Adipose tissue (tissue), 3 donors: ENCODE results near the gene CD2AP. TPM values are rescaled to one million over a fixed set of nuclear protein-coding genes. Genes with fewer than 3 reads are reported as not detected.
"Not testable (repeated sequence)": the region's sequence is repeated elsewhere in the genome, so short reads cannot be mapped to it uniquely, and the experiment has no call there.

Experiments used
- H3K27ac ChIP-seq: one replicate; pipeline ENCODE4 v1.5.1; 2013; ENCODE audit warnings: low read depth, low read length
- WGBS, 3 donors: extraction: QIAGEN DNeasy Blood & Tissue Kit; methylation state at CpG; one replicate each; pipeline ENCODE4 v1.1.7; 2013; 5-methylcytosine and 5-hydroxymethylcytosine counted together
- polyA plus RNA-seq, 3 donors: library from polyadenylated mRNA; stranded (reverse); fragments of 200-250 nt; gene quantifications; one replicate each; pipeline ENCODE4 v1.2.3, GENCODE V29; 2013
- donor health status: healthy with polysubstance abuse.
- donor health status: Bipolar disorder and iron deficiency.
- donor health status: healthy.

CD2AP gene
- polyA plus RNA-seq, 3 donors: 8.1 to 11.9 (median 10.0) TPM

- 53 to 68% (median 55%) methylated on average over 2 of the region's 2 CpGs for WGBS, 3 donors
- H3K27ac ChIP-seq: no peak overlapping the region
Observed at GRCh38 chr6:47535316-47536225, 58.0 kb downstream of the CD2AP start.

- H3K27ac ChIP-seq: no peak overlapping the region
- WGBS, 3 donors: 56 to 91% (median 88%) methylated on average over 4 of the region's 4 CpGs
Observed at GRCh38 chr6:47536816-47537401, 59.3 kb downstream of the CD2AP start.

GRCh38 chr6:47545223-47545622 lies 67.6 kb downstream of the CD2AP start:
- no peak overlapping the region for H3K27ac ChIP-seq
- 95 to 99% (median 96%) methylated on average over 6 of the region's 6 CpGs for WGBS, 3 donors

- no peak overlapping the region for H3K27ac ChIP-seq
- 95 to 97% (median 96%) methylated on average over 4 of the region's 4 CpGs for WGBS, 3 donors
Observed at GRCh38 chr6:47551670-47552069, 74.1 kb downstream of the CD2AP start.

GRCh38 chr6:47552319-47552718 lies 74.7 kb downstream of the CD2AP start:
- WGBS, 3 donors: 91 to 96% (median 95%) methylated on average over 2 of the region's 2 CpGs
- no peak overlapping the region for H3K27ac ChIP-seq

GRCh38 chr6:47553243-47553642 lies 75.7 kb downstream of the CD2AP start:
- 95 to 100% (median 97%) methylated on average over 3 of the region's 3 CpGs for WGBS, 3 donors
- H3K27ac ChIP-seq: not testable (repeated sequence)

- 97 to 100% (median 98%) methylated on average over 6 of the region's 6 CpGs for WGBS, 3 donors
- not testable (repeated sequence) for H3K27ac ChIP-seq
Observed at GRCh38 chr6:47556459-47556858, 78.9 kb downstream of the CD2AP start.

GRCh38 chr6:47563162-47563561 lies 85.6 kb downstream of the CD2AP start:
- WGBS, 3 donors: 95 to 99% (median 97%) methylated on average over 3 of the region's 3 CpGs
- H3K27ac ChIP-seq: no peak overlapping the region

- 97 to 99% (median 98%) methylated on average over 3 of the region's 3 CpGs for WGBS, 3 donors
- not testable (repeated sequence) for H3K27ac ChIP-seq
Observed at GRCh38 chr6:47566602-47567001, 89.0 kb downstream of the CD2AP start.

GRCh38 chr6:47567586-47567985 lies 90.0 kb downstream of the CD2AP start:
- H3K27ac ChIP-seq: no peak overlapping the region
- WGBS, 3 donors: 92 to 97% (median 95%) methylated on average over 1 of the region's 1 CpG

- no peak overlapping the region for H3K27ac ChIP-seq
- WGBS, 3 donors: 90 to 96% (median 95%) methylated on average over 2 of the region's 2 CpGs
Observed at GRCh38 chr6:47571488-47571887, 93.9 kb downstream of the CD2AP start.

- no peak overlapping the region for H3K27ac ChIP-seq
- WGBS, 3 donors: 50 to 75% (median 72%) methylated on average over 2 of the region's 2 CpGs
Observed at GRCh38 chr6:47573109-47573508, 95.5 kb downstream of the CD2AP start.

- WGBS, 3 donors: 96 to 99% (median 98%) methylated on average over 2 of the region's 2 CpGs
- H3K27ac ChIP-seq: no peak overlapping the region
Observed at GRCh38 chr6:47574789-47575188, 97.2 kb downstream of the CD2AP start.

GRCh38 chr6:47579040-47579439 lies 101.5 kb downstream of the CD2AP start:
- no peak overlapping the region for H3K27ac ChIP-seq
- WGBS, 3 donors: 97 to 100% (median 99%) methylated on average over 4 of the region's 4 CpGs

- WGBS, 3 donors: 49 to 77% (median 76%) methylated on average over 2 of the region's 2 CpGs
- no peak overlapping the region for H3K27ac ChIP-seq
Observed at GRCh38 chr6:47581591-47581990, 104.0 kb downstream of the CD2AP start.

GRCh38 chr6:47587493-47587892 lies 109.9 kb downstream of the CD2AP start:
- H3K27ac ChIP-seq: no peak overlapping the region

- 62 to 75% (median 69%) methylated on average over 3 of the region's 3 CpGs for WGBS, 3 donors
- H3K27ac ChIP-seq: no peak overlapping the region
Observed at GRCh38 chr6:47592131-47592840, 114.7 kb downstream of the CD2AP start.

GRCh38 chr6:47593979-47594378 lies 116.4 kb downstream of the CD2AP start:
- no peak overlapping the region for H3K27ac ChIP-seq
- WGBS, 3 donors: 88 to 96% (median 93%) methylated on average over 3 of the region's 3 CpGs

GRCh38 chr6:47595785-47596184 lies 118.2 kb downstream of the CD2AP start:
- 50 to 100% (median 86%) methylated on average over 1 of the region's 1 CpG for WGBS, 3 donors
- H3K27ac ChIP-seq: no peak overlapping the region
